Activated naive CD4-positive, alpha-beta T cell treated with anti-CD3 and anti-CD28 coated beads, Interleukin-2, amount 10 ng/mL, durations not matched to agents 7 days and 5 days (primary cell): Measurements from ENCODE around the gene MNAT1.

ENCODE experiments used
- CTCF ChIA-PET: fragments of 350-600 bp; sonication (Branson Sonifier 250); formaldehyde crosslinking; loops from one replicate; lab custom pipeline; 2021; ENCODE audit warnings: antibody characterized with exemption; lab: Charles Lee
- DNase-seq: peaks from one replicate; pipeline ENCODE4 v3.0.0-alpha.2; 2020
- H3K27ac Mint-ChIP-seq: one replicate; pipeline ENCODE4 v1.8.0; 2021; ENCODE audit warnings: mild to moderate bottlenecking, moderate library complexity, mixed read lengths
- H3K27me3 Mint-ChIP-seq: one replicate; pipeline ENCODE4 v1.8.0; 2021; ENCODE audit warnings: mild to moderate bottlenecking, mixed read lengths
- H3K36me3 Mint-ChIP-seq: one replicate; pipeline ENCODE4 v1.8.0; 2021; ENCODE audit warnings: mixed read lengths
- H3K4me1 Mint-ChIP-seq: one replicate; pipeline ENCODE4 v1.8.0; 2021; ENCODE audit warnings: mixed read lengths
- H3K4me3 Mint-ChIP-seq: one replicate; pipeline ENCODE4 v1.8.0; 2021; ENCODE audit warnings: mild to moderate bottlenecking, moderate library complexity, mixed read lengths
- H3K9me3 Mint-ChIP-seq: one replicate; pipeline ENCODE4 v1.8.0; 2021; ENCODE audit warnings: mixed read lengths

Gene MNAT1

GRCh38 chr14:60734465-60735242 lies at the start of gene MNAT1:
Gene MNAT1 (plus strand): TSS chr14:60734761. CDS start chr14:60734863, 102 bp downstream.
- H3K4me1 Mint-ChIP-seq, result peaks cover 27% of the 10 kb centered on the region
- CTCF ChIA-PET, result no interaction called here
- peaks cover 2% of the 10 kb centered on the region for H3K9me3 Mint-ChIP-seq
- peaks cover 5% of the 10 kb centered on the region for H3K36me3 Mint-ChIP-seq
- peaks cover 25% of the 10 kb centered on the region for H3K27me3 Mint-ChIP-seq
- H3K27ac Mint-ChIP-seq, result peak within 1 kb of the TSS; percentile 83
- H3K4me3 Mint-ChIP-seq, result peak within 1 kb of the TSS; percentile 100
- peak; percentile 78 for DNase-seq

- CTCF ChIA-PET, result no interaction called here
- H3K9me3 Mint-ChIP-seq, result no peaks in the 10 kb centered on the region
- H3K36me3 Mint-ChIP-seq, result no peaks in the 10 kb centered on the region
- H3K27me3 Mint-ChIP-seq, result no peaks in the 10 kb centered on the region
- no peak overlapping the region for H3K27ac Mint-ChIP-seq
- H3K4me1 Mint-ChIP-seq, result no peaks in the 10 kb centered on the region
- H3K4me3 Mint-ChIP-seq, result no peak overlapping the region
- no peak for DNase-seq
Observed at GRCh38 chr14:60686865-60687264, 47.7 kb upstream of the MNAT1 start.

DNA sequence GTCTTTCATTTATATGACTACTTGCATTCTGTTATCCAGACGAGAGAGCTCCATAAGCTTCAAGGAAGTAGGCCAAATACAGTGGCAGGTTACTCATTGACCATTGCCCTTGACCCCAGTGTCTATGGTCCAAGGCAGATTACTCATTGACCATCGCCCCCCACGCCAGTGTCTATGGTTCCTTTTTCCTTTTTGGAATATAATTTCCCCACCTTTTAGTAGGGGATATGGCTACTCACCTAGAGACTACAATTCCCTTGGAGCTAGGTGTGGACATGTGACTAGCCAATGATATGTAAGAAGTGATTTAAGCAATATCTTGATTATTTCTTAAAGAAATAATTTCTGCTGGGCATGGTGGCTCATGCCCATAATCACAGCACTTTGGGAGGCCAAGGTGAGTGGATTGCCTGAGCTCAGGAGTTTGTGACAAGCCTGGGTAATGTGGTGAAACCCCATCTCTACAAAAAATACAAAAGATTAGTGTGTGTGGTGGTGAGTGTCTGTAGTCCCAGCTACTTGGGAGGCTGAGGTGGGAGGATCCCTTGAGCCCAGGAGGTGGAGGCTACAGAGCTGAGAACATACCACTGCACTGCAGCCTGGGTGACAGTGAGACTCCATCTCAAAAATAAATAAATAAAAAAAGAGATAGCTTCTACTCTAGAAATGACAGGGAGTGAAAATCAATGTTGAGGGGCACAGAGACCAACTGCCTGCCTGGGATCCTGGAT lies 43.0 kb upstream of the MNAT1 start:
- CTCF ChIA-PET, result no interaction called here
- Mint-ChIP-seq H3K4me3 (no peak overlapping the region), H3K36me3 (no peaks in the 10 kb centered on the region), H3K27ac (no peak overlapping the region), H3K9me3 (no peaks in the 10 kb centered on the region), H3K27me3 (peaks cover 14% of the 10 kb centered on the region), H3K4me1 (no peaks in the 10 kb centered on the region)
- no peak for DNase-seq

GRCh38 chr14:60695327-60695726 lies 39.2 kb upstream of the MNAT1 start:
- H3K4me1 Mint-ChIP-seq, result no peaks in the 10 kb centered on the region
- H3K27ac Mint-ChIP-seq, result no peak overlapping the region
- DNase-seq, result no peak
- no peaks in the 10 kb centered on the region for H3K9me3 Mint-ChIP-seq
- H3K36me3 Mint-ChIP-seq, result no peaks in the 10 kb centered on the region
- H3K4me3 Mint-ChIP-seq, result no peak overlapping the region
- H3K27me3 Mint-ChIP-seq, result peaks cover 18% of the 10 kb centered on the region
- CTCF ChIA-PET, result no interaction called here

- Mint-ChIP-seq H3K4me3 (no peak overlapping the region), H3K4me1 (no peaks in the 10 kb centered on the region), H3K9me3 (peaks cover 13% of the 10 kb centered on the region), H3K27me3 (peaks cover 14% of the 10 kb centered on the region), H3K36me3 (no peaks in the 10 kb centered on the region), H3K27ac (no peak overlapping the region)
- CTCF ChIA-PET, result no interaction called here
- DNase-seq, result no peak
Observed at GRCh38 chr14:60700598-60700997, 34.0 kb upstream of the MNAT1 start.

GRCh38 chr14:60705100-60705499 lies 29.5 kb upstream of the MNAT1 start:
- no peak overlapping the region for H3K4me3 Mint-ChIP-seq
- CTCF ChIA-PET, result no interaction called here
- H3K27me3 Mint-ChIP-seq, result peaks cover 10% of the 10 kb centered on the region
- H3K9me3 Mint-ChIP-seq, result peaks cover 13% of the 10 kb centered on the region
- no peaks in the 10 kb centered on the region for H3K36me3 Mint-ChIP-seq
- no peak overlapping the region for H3K27ac Mint-ChIP-seq
- H3K4me1 Mint-ChIP-seq, result no peaks in the 10 kb centered on the region
- DNase-seq, result no peak

GRCh38 chr14:60707858-60708257 lies 26.7 kb upstream of the MNAT1 start:
- no peaks in the 10 kb centered on the region for H3K36me3 Mint-ChIP-seq
- H3K27ac Mint-ChIP-seq, result no peak overlapping the region
- no peaks in the 10 kb centered on the region for H3K4me1 Mint-ChIP-seq
- DNase-seq, result no peak
- H3K9me3 Mint-ChIP-seq, result no peaks in the 10 kb centered on the region
- CTCF ChIA-PET, result no interaction called here
- H3K27me3 Mint-ChIP-seq, result peaks cover 11% of the 10 kb centered on the region
- no peak overlapping the region for H3K4me3 Mint-ChIP-seq

DNA sequence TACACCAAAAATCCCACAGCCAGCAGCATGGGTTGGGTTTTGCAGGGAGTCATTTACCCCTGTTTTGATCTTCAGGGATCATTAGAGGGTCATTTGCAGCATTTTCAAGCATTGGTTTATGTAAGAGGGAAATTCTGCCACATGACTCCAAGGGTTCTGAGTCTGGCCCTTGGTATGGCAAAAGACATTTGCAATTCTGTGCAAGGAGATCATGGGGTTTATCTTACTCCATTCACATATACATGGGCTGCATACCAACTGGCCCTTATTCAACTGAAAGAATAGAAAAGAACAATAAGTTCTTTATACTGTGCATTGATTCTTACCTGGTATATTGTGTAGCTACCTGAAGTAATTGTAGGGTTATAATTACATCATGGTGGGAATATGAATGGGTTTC lies 24.1 kb upstream of the MNAT1 start:
- Mint-ChIP-seq H3K9me3 (no peaks in the 10 kb centered on the region), H3K36me3 (no peaks in the 10 kb centered on the region), H3K4me3 (no peak overlapping the region), H3K27ac (no peak overlapping the region), H3K4me1 (no peaks in the 10 kb centered on the region), H3K27me3 (peaks cover 20% of the 10 kb centered on the region)
- CTCF ChIA-PET, result no interaction called here
- no peak for DNase-seq

GRCh38 chr14:60713513-60713912 lies 21.0 kb upstream of the MNAT1 start:
- Mint-ChIP-seq H3K36me3 (no peaks in the 10 kb centered on the region), H3K4me1 (no peaks in the 10 kb centered on the region), H3K9me3 (no peaks in the 10 kb centered on the region), H3K4me3 (no peak overlapping the region), H3K27me3 (peaks cover 26% of the 10 kb centered on the region), H3K27ac (no peak overlapping the region)
- CTCF ChIA-PET, result no interaction called here
- DNase-seq, result no peak

- CTCF ChIA-PET, result interaction anchor here (1.2 kb wide), 1 partner anchor 8 kb away, joined by 3 read pairs; no protein-coding TSS in a partner anchor
- Mint-ChIP-seq H3K4me1 (peaks cover 22% of the 10 kb centered on the region), H3K36me3 (peaks cover 2% of the 10 kb centered on the region), H3K9me3 (no peaks in the 10 kb centered on the region), H3K27me3 (peaks cover 73% of the 10 kb centered on the region), H3K27ac (no peak overlapping the region), H3K4me3 (no peak overlapping the region)
- DNase-seq, result no peak
Observed at GRCh38 chr14:60720391-60720790, 14.2 kb upstream of the MNAT1 start.

DNA sequence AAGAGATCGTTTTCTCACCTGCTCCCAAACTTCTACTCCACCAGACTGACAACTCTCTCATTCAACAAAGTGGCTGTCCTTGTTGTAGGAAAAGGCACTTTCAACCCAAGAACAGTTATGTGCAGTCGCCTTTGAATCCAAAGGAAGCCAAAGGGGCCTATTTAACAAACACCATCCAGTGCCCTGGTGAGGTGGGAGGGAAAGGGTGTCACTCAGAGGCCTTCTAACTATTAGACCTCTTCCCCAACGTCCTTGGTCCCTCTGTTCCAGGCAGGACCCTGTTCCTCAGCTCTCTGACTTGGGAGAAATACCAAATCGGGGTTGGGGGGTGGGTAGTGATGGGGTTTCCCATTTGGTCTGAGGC lies 13.6 kb upstream of the MNAT1 start:
- peaks cover 2% of the 10 kb centered on the region for H3K36me3 Mint-ChIP-seq
- peaks cover 22% of the 10 kb centered on the region for H3K4me1 Mint-ChIP-seq
- H3K27ac Mint-ChIP-seq, result no peak overlapping the region
- no peak for DNase-seq
- H3K27me3 Mint-ChIP-seq, result peaks cover 73% of the 10 kb centered on the region
- no peaks in the 10 kb centered on the region for H3K9me3 Mint-ChIP-seq
- CTCF ChIA-PET, result interaction anchor here (1.2 kb wide), 1 partner anchor 9 kb away, joined by 3 read pairs; no protein-coding TSS in a partner anchor
- peak overlapping the region; percentile 37 for H3K4me3 Mint-ChIP-seq

- H3K4me1 Mint-ChIP-seq, result peaks cover 22% of the 10 kb centered on the region
- no peaks in the 10 kb centered on the region for H3K9me3 Mint-ChIP-seq
- H3K27me3 Mint-ChIP-seq, result peaks cover 72% of the 10 kb centered on the region
- H3K36me3 Mint-ChIP-seq, result peaks cover 2% of the 10 kb centered on the region
- H3K27ac Mint-ChIP-seq, result no peak overlapping the region
- peak; percentile 42 for DNase-seq
- CTCF ChIA-PET, result interaction anchor here (1.2 kb wide), 1 partner anchor 10 kb away, joined by 3 read pairs; no protein-coding TSS in a partner anchor
- H3K4me3 Mint-ChIP-seq, result peak overlapping the region; percentile 69
Observed at GRCh38 chr14:60721326-60722106, 13.0 kb upstream of the MNAT1 start.

GRCh38 chr14:60722107-60722356 lies 12.5 kb upstream of the MNAT1 start:
- CTCF ChIA-PET, result no interaction called here
- no peak for DNase-seq

GRCh38 chr14:60722357-60723115 lies 12.0 kb upstream of the MNAT1 start:
- peak; percentile 37 for DNase-seq
- peaks cover 2% of the 10 kb centered on the region for H3K36me3 Mint-ChIP-seq
- CTCF ChIA-PET, result no interaction called here
- peak overlapping the region; percentile 69 for H3K4me3 Mint-ChIP-seq
- H3K27me3 Mint-ChIP-seq, result peaks cover 77% of the 10 kb centered on the region
- H3K27ac Mint-ChIP-seq, result no peak overlapping the region
- peaks cover 22% of the 10 kb centered on the region for H3K4me1 Mint-ChIP-seq
- H3K9me3 Mint-ChIP-seq, result no peaks in the 10 kb centered on the region

More at GRCh38 chr14:60722107-60722356, 12.5 kb upstream of the MNAT1 start:
- Mint-ChIP-seq H3K36me3 (peaks cover 2% of the 10 kb centered on the region), H3K27me3 (peaks cover 72% of the 10 kb centered on the region), H3K4me3 (peak overlapping the region; percentile 69), H3K27ac (no peak overlapping the region), H3K4me1 (peaks cover 22% of the 10 kb centered on the region), H3K9me3 (no peaks in the 10 kb centered on the region)
